Heart right ventricle (tissue), 16 donors: Measurements from ENCODE around the gene DHRSX. TPM values are rescaled to one million over a fixed set of nuclear protein-coding genes. Genes with fewer than 3 reads are reported as not detected.
"Not testable (repeated sequence)": the region's sequence is repeated elsewhere in the genome, so short reads cannot be mapped to it uniquely, and the experiment has no call there.

ENCODE experiments used
- ATAC-seq, 8 donors: fragments of 200-7000 bp; cut with Tn5 transposase; one replicate each; pipeline ENCODE4 v1.9.1; 2020; ENCODE audit warnings: mild to moderate bottlenecking in 8 of 8, moderate library complexity in 8 of 8, moderate number of reproducible peaks in 1 of 8
- DNase-seq, 2 donors: peaks; one replicate each; pipeline ENCODE4 v3.0.0-alpha.2; 2020
- H3K27ac ChIP-seq, 10 donors: fragments of 200-600 bp; sonication (generic) in 2 of 10; one replicate each; pipeline versions ENCODE4 v1.5.0 to v1.8.0; 2020 to 2022; ENCODE audit warnings: mild to moderate bottlenecking in 3 of 10
- H3K27me3 ChIP-seq, 7 donors: fragments of 200-600 bp; one replicate each; pipeline ENCODE4 v1.8.0; 2021 to 2022; ENCODE audit warnings: mild to moderate bottlenecking in 2 of 7
- H3K36me3 ChIP-seq, 9 donors: fragments of 200-600 bp; sonication (generic) in 1 of 9; one replicate each; pipeline versions ENCODE4 v1.5.0 to v1.8.0; 2020 to 2022; ENCODE audit warnings: mild to moderate bottlenecking in 2 of 9
- H3K4me1 ChIP-seq, 9 donors: fragments of 200-600 bp; sonication (generic) in 1 of 9; one replicate each; pipeline versions ENCODE4 v1.5.0 to v1.8.0; 2020 to 2022; ENCODE audit warnings: mild to moderate bottlenecking in 4 of 9
- H3K4me3 ChIP-seq, 10 donors: fragments of 200-600 bp; sonication (generic) in 2 of 10; one replicate each; pipeline versions ENCODE4 v1.5.0 to v1.8.0; 2020 to 2022; ENCODE audit warnings: mild to moderate bottlenecking in 7 of 10, moderate library complexity in 2 of 10
- H3K9me3 ChIP-seq, 11 donors: fragments of 200-600 bp in 10 of 11; sonication (generic) in 2 of 11; one replicate each; pipeline versions ENCODE4 v1.5.0 to v1.8.0; 2013 to 2022; ENCODE audit warnings: mild to moderate bottlenecking in 2 of 11, control low read depth in 1 of 11, moderate library complexity in 1 of 11
- CTCF ChIP-seq, 9 donors: fragments of 200-600 bp; sonication (generic) in 2 of 9; IDR thresholded peaks; one replicate each; pipeline versions ENCODE4 v1.5.0 to v1.8.0; 2021 to 2022; ENCODE audit warnings: antibody characterized with exemption in 9 of 9, mild to moderate bottlenecking in 5 of 9, moderate library complexity in 1 of 9
- WGBS, 2 donors: extraction: QIAGEN DNeasy Blood & Tissue Kit; methylation state at CpG; one replicate each; pipeline ENCODE4 v1.1.7; 2013; ENCODE audit warnings: inconsistent platforms in 1 of 2; 5-methylcytosine and 5-hydroxymethylcytosine counted together
- intact Hi-C, 10 donors: fragments of 100-400 bp; cut with DNase I; formaldehyde crosslinking; loops; one replicate each; pipeline versions ENCODE4 v1.11.1 to v1.14.2; 2022
- polyA plus RNA-seq, 2 donors: library from polyadenylated mRNA; stranded (reverse); fragments of 200-250 nt; gene quantifications; one replicate each; pipeline ENCODE4 v1.2.3, GENCODE V29; 2013
- total RNA-seq, 10 donors: library from RNA; stranded (reverse); fragmentation: NEBNext Ultra II Directional in 3 of 10; extraction: Animal tissue kit (Norgen Biotek cat#: 25700) in 3 of 10; gene quantifications; one replicate each; pipeline versions ENCODE4 v1.2.1 to v1.2.4, GENCODE V29; 2021 to 2023
- donor health status: Arrhythmogenic right ventricular cardiomyopathy.
- donor health status: ischemic (EF 13 %, LVEDD 7.1; RV severe dilation, severe dysfunction).
- donor health status: healthy with polysubstance abuse.
- donor health status: DM: no; HTN: yes; CAD: no.
- donor health status: DM: no; HTN: no; CAD: no.
- donor health status: ischemic (EF 25% LVEDD 6.9; RV normal size, moderate dysfunction).
- donor health status: ischemic (EF 25% LVEDD 5.7; RV mildly dilated, moderate dysfunction).
- donor health status: healthy.
- donor health status: DM: yes; HTN: yes; CAD: no.
- donor health status: Ischemic cardiomyopathy.
- donor health status: ischemic (EF 35%, LVEDD 5.7; RV mildly dilated, moderate dysfunction).
- donor health status: nonischemic (EF 11% LVEDD 7.7; RV severe dilation, severe dysfunction).
- donor health status: DM: yes; HTN: yes; CAD: no.
- donor health status: PGD.
- donor health status: ischemic (EF 29% LVEDD 5.4; RV normal size, mild dysfunction).
- donor health status: nonischemic (EF 23%, LVEDD 6.1; RV moderate dilation, normal function).

Gene DHRSX
- total and polyA plus RNA-seq, 12 donors = 13.8 to 35.9 (median 26.2) TPM

GRCh38 chrX:2384486-2384885 lies 116.3 kb downstream of the DHRSX start:
- TF ChIP-seq CTCF (IDR thresholded peaks at IDR 0.05) = no peak
- Histone ChIP-seq H3K27ac (no peak overlapping the region), H3K9me3 (no peaks in the 10 kb centered on the region), H3K4me3 (no peak overlapping the region), H3K36me3 (peaks cover 0 to 13% (median 0%) of the 10 kb centered on the region in 9 donors), H3K4me1 (peaks cover 0 to 17% (median 5%) of the 10 kb centered on the region in 9 donors), H3K27me3 (no peaks in the 10 kb centered on the region)
- no peak for DNase-seq
- ATAC-seq = no peak
- intact Hi-C loops = no loop called here
- 82 to 85% methylated on average over 4 of the region's 4 CpGs for WGBS, 2 donors

GRCh38 chrX:2383735-2384134 lies 117.0 kb downstream of the DHRSX start:
- Histone ChIP-seq H3K27me3 (no peaks in the 10 kb centered on the region), H3K36me3 (peaks cover 0 to 6% (median 0%) of the 10 kb centered on the region in 9 donors), H3K27ac (no peak overlapping the region), H3K4me3 (no peak overlapping the region), H3K9me3 (no peaks in the 10 kb centered on the region), H3K4me1 (peaks cover 0 to 17% (median 5%) of the 10 kb centered on the region in 9 donors)
- no peak for TF ChIP-seq CTCF (IDR thresholded peaks at IDR 0.05)
- peak in 1 of 8 donors; percentile 27 for ATAC-seq
- no peak for DNase-seq
- 94 to 96% methylated on average over 3 of the region's 3 CpGs for WGBS, 2 donors
- intact Hi-C loops = no loop called here

- no peaks in the 10 kb centered on the region for H3K27me3 ChIP-seq
- no peak overlapping the region for H3K27ac ChIP-seq
- peaks cover 0 to 2% (median 0%) of the 10 kb centered on the region in 9 donors for H3K36me3 ChIP-seq
- no peaks in the 10 kb centered on the region for H3K9me3 ChIP-seq
- H3K4me1 ChIP-seq = peaks cover 0 to 17% (median 6%) of the 10 kb centered on the region in 9 donors
- H3K4me3 ChIP-seq = no peak overlapping the region
- no peak for ATAC-seq
- 95 to 98% methylated on average over 1 of the region's 1 CpG for WGBS, 2 donors
- no peak for DNase-seq
- intact Hi-C loops = no loop called here
- TF ChIP-seq CTCF (IDR thresholded peaks at IDR 0.05) = no peak
Observed at GRCh38 chrX:2383144-2383543, 117.6 kb downstream of the DHRSX start.

- not testable (repeated sequence) for DNase-seq
- WGBS, 2 donors = 85 to 96% methylated on average over 3 of the region's 3 CpGs
Observed at GRCh38 chrX:2382433-2383048, 118.2 kb downstream of the DHRSX start.

GRCh38 chrX:2376166-2376565 lies 124.6 kb downstream of the DHRSX start:
- H3K27ac ChIP-seq = no peak overlapping the region
- H3K27me3 ChIP-seq = no peaks in the 10 kb centered on the region
- H3K36me3 ChIP-seq = peaks cover 0 to 8% (median 0%) of the 10 kb centered on the region in 9 donors
- WGBS, 2 donors = 94 to 96% methylated on average over 6 of the region's 6 CpGs
- no peaks in the 10 kb centered on the region for H3K9me3 ChIP-seq
- H3K4me1 ChIP-seq = peaks cover 0 to 11% (median 0%) of the 10 kb centered on the region in 9 donors
- no peak overlapping the region for H3K4me3 ChIP-seq
- no peak for TF ChIP-seq CTCF (IDR thresholded peaks at IDR 0.05)
- DNase-seq = no peak
- intact Hi-C loops = no loop called here
- no peak for ATAC-seq

More at GRCh38 chrX:2382433-2383048, 118.2 kb downstream of the DHRSX start:
- ATAC-seq, intact Hi-C loops, H3K27ac ChIP-seq, H3K27me3 ChIP-seq, H3K4me3 ChIP-seq, H3K36me3 ChIP-seq, H3K9me3 ChIP-seq: not testable (repeated sequence)
- peaks cover 0 to 13% (median 6%) of the 10 kb centered on the region in 9 donors for H3K4me1 ChIP-seq
